Measurements from ENCODE around the gene TPRG1. TPM values are rescaled to one million over a fixed set of nuclear protein-coding genes. Genes with fewer than 3 reads are reported as not detected.
A peak's percentile ranks its signal among the peaks of the same experiment; 100 is the strongest.

TPRG1 gene
- total RNA-seq, 2 donors from 2014 or later = 1.1 to 2.7 TPM

DNA sequence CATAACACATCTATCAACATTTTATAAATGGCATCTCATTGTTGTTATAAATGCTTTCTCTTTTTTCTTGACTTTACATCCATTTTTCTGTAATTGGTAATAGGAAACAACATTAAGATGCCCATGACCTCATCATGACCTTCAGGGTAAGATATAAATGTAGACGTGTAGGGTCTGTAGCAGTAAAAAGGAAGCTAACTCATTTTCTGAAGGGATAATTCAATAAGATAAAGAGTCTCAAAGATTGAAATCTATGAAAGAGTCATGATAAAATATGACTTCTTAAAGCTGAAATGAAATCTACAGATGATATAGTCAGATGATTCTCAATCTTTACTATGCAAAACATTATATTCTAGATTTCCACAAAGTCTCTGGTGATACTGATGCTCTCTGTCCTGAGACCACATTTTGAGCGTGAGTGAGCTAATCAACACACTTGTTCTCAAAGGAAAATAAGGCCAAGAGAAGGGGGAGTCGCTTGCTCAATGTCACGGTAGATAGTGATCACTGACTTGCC, 38.5 kb downstream of the TPRG1 start:
- no peak for DNase-seq
- no peak for ATAC-seq
- intact Hi-C loops (cut with DNase I, micrococcal nuclease) = no loop called here

GRCh38 chr3:189212681-189213080, 40.9 kb downstream of the TPRG1 start:
- DNase-seq = no peak
- peak; percentile 29 for ATAC-seq
- intact Hi-C loops (cut with DNase I, micrococcal nuclease) = no loop called here

GRCh38 chr3:189214651-189215050, 42.9 kb downstream of the TPRG1 start:
- ATAC-seq = no peak
- intact Hi-C loops (cut with DNase I, micrococcal nuclease) = no loop called here
- DNase-seq = no peak

DNA sequence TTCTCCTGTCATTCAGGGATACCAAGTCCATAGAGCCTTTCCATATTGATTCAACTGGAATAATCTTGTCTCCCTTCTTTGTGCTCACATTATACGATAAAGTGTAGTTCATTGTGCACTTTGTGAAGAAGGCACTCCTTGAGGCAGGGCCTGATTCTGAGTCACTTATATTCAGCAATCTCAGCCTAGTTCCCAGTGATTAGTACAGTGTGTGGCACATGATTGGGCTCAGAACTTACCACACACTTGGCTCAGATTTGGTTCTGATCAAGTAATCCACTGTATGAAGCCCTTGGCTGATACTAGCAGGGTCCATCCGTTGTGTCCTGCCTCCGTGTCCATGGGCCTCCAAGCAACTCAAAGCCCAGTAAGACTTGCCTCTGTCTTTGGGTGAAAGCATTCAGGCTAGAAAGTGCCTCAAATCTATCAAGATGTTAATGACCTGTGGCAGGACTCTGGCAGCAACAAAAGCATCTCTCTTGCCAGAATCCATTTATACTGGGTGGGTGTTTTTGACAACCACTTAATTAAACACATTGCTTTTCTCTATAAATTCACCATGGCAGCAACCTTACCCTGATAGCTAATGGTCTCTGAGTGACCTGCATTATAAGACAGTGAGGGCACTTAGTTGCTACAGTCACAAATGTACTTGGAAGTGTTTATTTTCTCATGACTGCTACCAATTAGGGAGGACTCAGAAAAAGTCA, 51.3 kb downstream of the TPRG1 start:
- DNase-seq (no peak), ATAC-seq (no peak)
- intact Hi-C loops (cut with DNase I, micrococcal nuclease) = no loop called here

- DNase-seq = no peak
- no peak for ATAC-seq
- intact Hi-C loops (cut with DNase I, micrococcal nuclease) = no loop called here
Measured at GRCh38 chr3:189225431-189225830, 53.7 kb downstream of the TPRG1 start.

DNA sequence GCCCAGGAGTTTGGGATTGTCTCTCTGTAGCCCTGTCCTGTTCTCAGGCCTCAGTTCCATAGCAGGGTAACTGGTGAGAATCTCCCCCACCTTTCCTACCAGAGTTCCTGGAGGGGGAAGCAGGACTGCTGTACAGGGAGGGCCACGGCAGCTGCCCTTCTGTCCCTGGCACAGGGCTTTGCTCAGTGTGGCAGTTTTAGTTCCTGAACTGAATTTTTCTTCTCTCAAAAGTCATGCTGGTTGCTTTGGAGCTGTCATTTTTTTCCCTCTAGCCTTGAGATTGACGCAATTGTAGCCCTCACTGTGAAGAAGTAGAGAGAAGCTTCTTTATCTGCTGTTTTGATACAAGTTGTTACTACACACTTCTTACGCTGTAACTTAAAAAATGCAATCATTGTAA, 55.5 kb downstream of the TPRG1 start:
- no peak for DNase-seq
- ATAC-seq = no peak
- intact Hi-C loops (cut with DNase I, micrococcal nuclease) = no loop called here

GRCh38 chr3:189229196-189229828, 57.5 kb downstream of the TPRG1 start:
- intact Hi-C loops (cut with DNase I, micrococcal nuclease) = no loop called here
- DNase-seq = no peak
- peak; percentile 96 for ATAC-seq

DNA sequence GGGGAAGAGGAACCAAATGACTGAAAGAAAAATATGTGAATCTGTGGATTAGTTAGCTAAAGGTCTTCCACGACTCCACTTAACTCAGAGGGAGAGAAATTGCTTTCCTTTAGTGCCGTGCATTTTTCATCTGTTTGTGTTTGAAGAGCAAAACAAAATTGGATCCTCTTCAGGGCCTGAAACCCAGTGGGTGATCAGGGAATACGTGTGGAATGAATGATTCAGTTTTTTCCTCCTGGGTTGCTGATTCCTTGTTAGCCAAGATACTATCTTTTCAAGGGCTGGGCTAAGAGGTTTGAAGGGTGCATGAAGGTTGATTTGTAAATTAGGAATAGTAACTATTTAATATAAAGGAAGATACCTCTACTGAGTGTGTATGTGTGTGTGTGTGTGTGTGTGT, 61.0 kb downstream of the TPRG1 start:
- ATAC-seq (no peak), DNase-seq (no peak)
- intact Hi-C loops (cut with DNase I, micrococcal nuclease) = no loop called here

DNA sequence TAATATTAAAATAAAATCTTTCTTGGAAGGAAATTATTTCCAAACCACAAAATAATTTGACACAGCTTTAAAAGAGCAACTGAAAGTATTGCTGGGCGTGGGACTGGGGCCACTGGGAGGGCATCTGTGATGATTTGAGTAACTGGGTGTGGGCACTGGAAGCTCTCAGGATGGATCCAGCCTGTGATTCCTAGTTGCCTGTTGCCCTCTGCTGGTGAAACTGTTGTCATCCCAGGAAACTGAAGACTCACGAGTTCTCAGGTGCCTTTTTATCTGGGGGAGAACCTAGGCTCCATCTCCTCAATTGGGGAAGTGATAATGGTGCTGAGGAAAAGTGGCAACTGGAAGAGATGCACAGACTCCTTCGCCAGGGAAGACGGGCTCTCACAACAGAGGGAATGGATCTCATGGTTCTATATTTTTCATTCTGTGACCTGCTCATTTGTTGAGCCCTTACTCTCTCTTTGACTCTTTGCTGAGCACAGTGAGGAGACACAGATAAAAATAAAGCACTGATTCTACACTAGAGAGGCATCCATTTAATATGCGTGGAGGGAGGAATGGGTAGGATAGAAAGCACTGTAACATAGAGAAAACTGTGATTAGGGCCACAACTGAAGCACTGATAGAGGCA, 61.6 kb downstream of the TPRG1 start:
- DNase-seq (peak; percentile 56 to 72), ATAC-seq (peak; percentile 88)
- intact Hi-C loops (cut with DNase I, micrococcal nuclease) = no loop called here

DNA sequence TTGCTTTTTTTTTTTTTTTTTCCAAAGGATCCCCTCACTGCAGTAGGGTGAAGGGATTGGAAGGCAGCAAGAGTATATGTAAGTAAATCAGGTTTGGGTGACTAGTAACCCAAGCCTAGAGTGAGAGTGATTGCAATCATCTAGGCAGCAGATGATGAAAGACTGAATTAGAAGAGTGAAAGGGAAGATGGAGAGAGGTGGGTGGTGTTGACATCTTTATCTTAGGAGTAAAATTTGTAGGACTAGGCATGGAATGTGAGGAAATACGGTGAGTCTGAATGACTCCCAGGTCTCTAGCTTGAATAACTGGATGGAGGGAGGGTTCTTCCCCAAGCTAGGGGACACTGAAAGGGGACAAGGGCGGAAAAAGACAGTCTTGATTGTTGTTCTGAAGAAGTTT, 63.4 kb downstream of the TPRG1 start:
- no peak for DNase-seq
- no peak for ATAC-seq
- intact Hi-C loops (cut with DNase I, micrococcal nuclease) = no loop called here

GRCh38 chr3:189236352-189236751, 64.6 kb downstream of the TPRG1 start:
- ATAC-seq = no peak
- intact Hi-C loops (cut with DNase I, micrococcal nuclease) = no loop called here
- DNase-seq = no peak

GRCh38 chr3:189237526-189237925, 65.8 kb downstream of the TPRG1 start:
- ATAC-seq = no peak
- intact Hi-C loops (cut with DNase I, micrococcal nuclease) = no loop called here
- no peak for DNase-seq

DNA sequence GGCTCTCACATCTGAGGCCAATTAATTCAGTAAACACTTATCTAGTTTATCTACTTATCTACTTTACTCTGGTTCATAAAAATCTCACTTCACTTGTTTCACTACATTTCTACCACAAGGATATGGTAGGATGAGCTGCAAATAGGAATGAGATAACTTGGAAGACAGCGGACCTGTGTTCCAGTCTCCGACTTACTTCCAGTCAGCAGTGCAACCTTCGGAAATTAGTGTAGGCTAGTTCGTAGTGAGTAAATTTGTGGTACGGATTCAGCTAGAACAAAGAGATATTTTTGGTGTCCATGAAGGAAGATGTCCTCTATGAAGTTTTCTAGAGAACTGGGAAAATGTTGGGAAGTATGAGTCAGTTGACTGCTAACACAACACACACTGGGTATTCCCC, 66.3 kb downstream of the TPRG1 start:
- ATAC-seq (no peak), DNase-seq (no peak)
- intact Hi-C loops (cut with DNase I, micrococcal nuclease) = no loop called here

- ATAC-seq (no peak), DNase-seq (no peak)
- intact Hi-C loops (cut with DNase I, micrococcal nuclease) = no loop called here
Measured at GRCh38 chr3:189239616-189240015, 67.8 kb downstream of the TPRG1 start.

DNA sequence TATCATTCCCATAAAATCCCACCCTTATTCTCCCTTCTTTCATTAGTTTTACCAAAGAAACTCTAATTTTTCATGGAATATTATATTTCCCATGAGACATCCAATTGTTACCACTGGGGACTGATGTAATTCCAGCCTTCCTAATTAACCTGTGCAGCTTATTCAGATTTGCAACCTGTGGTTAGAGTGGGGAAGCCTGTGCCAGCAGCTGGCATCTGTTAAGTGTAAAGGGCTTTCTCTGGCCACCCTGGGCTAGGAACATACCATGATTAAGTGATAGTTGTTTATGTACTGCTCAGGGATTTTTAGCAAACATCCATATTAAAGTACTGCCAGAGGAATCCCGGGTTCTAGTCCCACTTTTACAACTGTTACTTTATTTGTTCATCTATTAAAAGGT, 78.2 kb downstream of the TPRG1 start:
- intact Hi-C loops (cut with DNase I, micrococcal nuclease) = no loop called here
- ATAC-seq = no peak
- no peak for DNase-seq

DNA sequence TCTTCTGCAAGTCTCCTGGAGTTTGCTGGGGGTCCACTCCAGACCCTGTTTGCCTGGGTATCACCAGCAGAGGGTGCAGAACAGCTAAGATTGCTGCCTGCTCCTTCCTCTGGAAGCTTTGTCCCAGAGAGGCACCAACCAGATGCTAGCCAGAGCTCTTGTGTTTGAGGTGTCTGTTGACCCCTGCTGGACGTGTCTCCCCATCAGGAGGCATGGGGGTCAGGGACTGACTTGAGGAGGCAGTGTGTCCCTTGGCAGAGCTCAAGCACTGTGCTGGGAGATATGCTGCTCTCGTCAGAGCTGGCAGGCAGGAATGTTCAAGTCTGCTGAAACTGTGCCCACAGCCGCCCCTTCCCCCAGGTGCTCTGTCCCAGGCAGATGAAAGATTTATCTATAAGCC, 86.5 kb downstream of the TPRG1 start:
- ATAC-seq (no peak), DNase-seq (no peak)
- intact Hi-C loops (cut with DNase I, micrococcal nuclease) = no loop called here

- no peak for DNase-seq
- ATAC-seq = no peak
- intact Hi-C loops (cut with DNase I, micrococcal nuclease) = no loop called here
Measured at GRCh38 chr3:189260556-189261493, 89.1 kb downstream of the TPRG1 start.

DNA sequence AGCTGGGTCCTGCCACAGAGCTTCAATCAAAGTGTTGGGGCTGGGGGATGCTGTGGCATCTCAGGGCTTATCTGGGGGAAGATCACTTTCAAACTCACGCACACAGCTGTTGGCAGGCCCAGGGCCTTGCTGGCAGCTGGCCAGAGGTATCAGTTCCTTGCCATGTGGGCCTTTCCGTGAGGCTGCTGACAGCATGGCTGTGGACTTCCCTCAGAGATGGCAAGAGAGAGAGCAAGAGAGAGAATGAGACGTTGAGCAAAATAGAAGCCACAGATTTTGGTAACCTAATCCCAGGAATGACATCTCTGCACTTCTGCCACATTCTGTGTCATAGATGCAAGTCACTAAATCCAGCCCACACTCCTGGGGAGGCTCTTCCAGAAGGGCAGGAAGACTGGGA, 91.0 kb downstream of the TPRG1 start:
- ATAC-seq = no peak
- intact Hi-C loops (cut with DNase I, micrococcal nuclease) = no loop called here

DNA sequence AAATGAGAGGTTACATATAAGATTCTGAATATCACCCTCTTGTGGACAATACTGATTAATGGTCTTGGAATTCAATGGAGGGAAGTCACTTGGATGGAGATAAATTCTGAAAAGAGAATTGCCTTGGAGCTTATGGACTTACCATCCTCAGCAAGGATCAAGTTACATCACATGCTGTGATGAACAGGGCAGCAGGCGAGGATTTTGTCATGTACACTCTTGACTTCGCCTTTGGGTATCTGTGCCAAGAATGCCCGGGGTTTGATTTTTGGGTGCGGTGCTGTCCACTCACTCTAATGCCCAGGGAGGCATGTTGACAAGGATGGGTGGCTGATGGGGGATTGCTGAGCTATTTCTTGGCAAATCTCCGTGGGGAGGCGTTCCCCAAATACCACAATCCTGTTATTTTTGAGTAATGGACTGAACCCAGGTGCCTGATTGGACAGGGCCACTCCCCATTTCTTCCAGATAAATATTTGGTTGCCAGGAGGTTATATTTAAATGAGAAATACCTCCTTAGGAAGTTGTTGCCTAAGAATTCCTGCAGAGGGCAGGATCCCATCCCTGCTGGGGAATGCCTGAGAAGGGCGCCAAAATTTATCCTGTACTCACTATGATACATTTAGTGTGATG, 96.3 kb downstream of the TPRG1 start:
- intact Hi-C loops (cut with DNase I, micrococcal nuclease) = no loop called here
- no peak for ATAC-seq
- no peak for DNase-seq

More for the DNA sequence above, 91.0 kb downstream of the TPRG1 start:
- DNase-seq = no peak
